SK-N-SH treated with all-trans-retinoic acid at 6 μM for 48 hours (cell line): ENCODE data around the gene FAF1.

Experiments
- BACH2 ChIP-seq: fragments of 250-450 bp; sonication (Bioruptor Pico); IDR thresholded peaks from 2 replicates; pipeline ENCODE4 v1.9.0; 2021; ENCODE audit warnings: mild to moderate bottlenecking, borderline replicate concordance
- ESRRG ChIP-seq: fragments of 250-450 bp; sonication (Bioruptor Pico); IDR thresholded peaks from 2 replicates; pipeline ENCODE4 v1.6.1; 2021; ENCODE audit warnings: mild to moderate bottlenecking
- GLIS3 ChIP-seq: fragments of 250-450 bp; sonication (Bioruptor Pico); IDR thresholded peaks from 2 replicates; pipeline ENCODE4 v1.5.0; 2020; ENCODE audit warnings: mild to moderate bottlenecking, moderate library complexity
- SNAI2 ChIP-seq: fragments of 250-450 bp; sonication (Bioruptor Pico); IDR thresholded peaks from 2 replicates; pipeline ENCODE4 v1.5.0; 2020; ENCODE audit warnings: mild to moderate bottlenecking, moderate library complexity
- TCF4 ChIP-seq: fragments of 250-450 bp; sonication (Bioruptor Pico); IDR thresholded peaks from 2 replicates; pipeline ENCODE4 v1.8.0; 2021; ENCODE audit warnings: mild to moderate bottlenecking, moderate library complexity, borderline replicate concordance
- TOX ChIP-seq: fragments of 250-450 bp; sonication (Bioruptor Pico); IDR thresholded peaks from 2 replicates; pipeline ENCODE4 v1.8.0; 2021; ENCODE audit warnings: mild to moderate bottlenecking, moderate library complexity, borderline replicate concordance
- ZC3H10 ChIP-seq: fragments of 250-450 bp; sonication (Bioruptor Pico); IDR thresholded peaks from 2 replicates; pipeline ENCODE4 v1.5.1; 2021; ENCODE audit warnings: mild to moderate bottlenecking, moderate library complexity
- ZFP3 ChIP-seq: fragments of 250-450 bp; sonication (Bioruptor Pico); IDR thresholded peaks from 2 replicates; pipeline ENCODE4 v1.5.0; 2020; ENCODE audit warnings: mild to moderate bottlenecking, moderate library complexity
- ZFP30 ChIP-seq: fragments of 450-650 bp; formaldehyde crosslinking; IDR thresholded peaks from 2 replicates; pipeline ENCODE4 v1.5.0; 2022; ENCODE audit warnings: mild to moderate bottlenecking, moderate library complexity
- ZNF565 ChIP-seq: fragments of 450-650 bp; formaldehyde crosslinking; conservative IDR thresholded peaks from 2 replicates; pipeline ENCODE4 v1.5.0; 2020; ENCODE audit warnings: low read depth, mild to moderate bottlenecking, moderate library complexity
- TF ChIP-seq, protein P1 (sequence below): fragments of 250-450 bp; sonication (Bioruptor Pico); IDR thresholded peaks from 2 replicates; pipeline ENCODE4 v1.5.0; 2020; ENCODE audit warnings: mild to moderate bottlenecking, moderate library complexity
- TF ChIP-seq, protein P2 (sequence below): fragments of 250-450 bp; sonication (Bioruptor Pico); IDR thresholded peaks from 2 replicates; pipeline ENCODE4 v1.5.1; 2020; ENCODE audit warnings: low read depth, mild to moderate bottlenecking, moderate library complexity
- TF ChIP-seq, protein P3 (sequence below): fragments of 250-450 bp; sonication (Bioruptor Pico); IDR thresholded peaks from 2 replicates; pipeline ENCODE4 v1.8.0; 2020; ENCODE audit warnings: mild to moderate bottlenecking, moderate library complexity, borderline replicate concordance

DNA sequence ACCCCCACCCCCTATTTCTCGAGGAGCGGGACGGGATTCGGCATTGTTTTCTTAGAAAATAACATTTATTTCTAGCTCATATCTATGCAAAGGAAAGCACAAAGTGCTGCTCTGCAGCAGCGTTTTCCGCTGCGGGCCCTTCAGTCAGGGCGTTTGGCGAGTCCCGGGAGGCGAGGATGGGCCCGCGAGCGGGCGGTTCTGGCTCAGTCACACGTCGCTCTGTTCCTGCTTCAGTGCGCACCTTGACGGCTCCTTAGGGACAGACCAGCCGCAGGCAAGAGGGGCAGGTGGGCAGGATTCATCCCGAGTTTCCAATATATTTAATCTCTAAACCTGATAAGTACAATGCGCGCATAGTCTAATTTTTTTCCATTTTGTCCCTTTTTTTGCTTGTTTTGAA, 542.6 kb downstream of the FAF1 start:
- TF ChIP-seq, protein P1, sequence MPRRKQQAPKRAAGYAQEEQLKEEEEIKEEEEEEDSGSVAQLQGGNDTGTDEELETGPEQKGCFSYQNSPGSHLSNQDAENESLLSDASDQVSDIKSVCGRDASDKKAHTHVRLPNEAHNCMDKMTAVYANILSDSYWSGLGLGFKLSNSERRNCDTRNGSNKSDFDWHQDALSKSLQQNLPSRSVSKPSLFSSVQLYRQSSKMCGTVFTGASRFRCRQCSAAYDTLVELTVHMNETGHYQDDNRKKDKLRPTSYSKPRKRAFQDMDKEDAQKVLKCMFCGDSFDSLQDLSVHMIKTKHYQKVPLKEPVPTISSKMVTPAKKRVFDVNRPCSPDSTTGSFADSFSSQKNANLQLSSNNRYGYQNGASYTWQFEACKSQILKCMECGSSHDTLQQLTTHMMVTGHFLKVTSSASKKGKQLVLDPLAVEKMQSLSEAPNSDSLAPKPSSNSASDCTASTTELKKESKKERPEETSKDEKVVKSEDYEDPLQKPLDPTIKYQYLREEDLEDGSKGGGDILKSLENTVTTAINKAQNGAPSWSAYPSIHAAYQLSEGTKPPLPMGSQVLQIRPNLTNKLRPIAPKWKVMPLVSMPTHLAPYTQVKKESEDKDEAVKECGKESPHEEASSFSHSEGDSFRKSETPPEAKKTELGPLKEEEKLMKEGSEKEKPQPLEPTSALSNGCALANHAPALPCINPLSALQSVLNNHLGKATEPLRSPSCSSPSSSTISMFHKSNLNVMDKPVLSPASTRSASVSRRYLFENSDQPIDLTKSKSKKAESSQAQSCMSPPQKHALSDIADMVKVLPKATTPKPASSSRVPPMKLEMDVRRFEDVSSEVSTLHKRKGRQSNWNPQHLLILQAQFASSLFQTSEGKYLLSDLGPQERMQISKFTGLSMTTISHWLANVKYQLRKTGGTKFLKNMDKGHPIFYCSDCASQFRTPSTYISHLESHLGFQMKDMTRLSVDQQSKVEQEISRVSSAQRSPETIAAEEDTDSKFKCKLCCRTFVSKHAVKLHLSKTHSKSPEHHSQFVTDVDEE, result no peak
- TF ChIP-seq GLIS3 (CRISPR knock-in tag) (no peak), TOX (CRISPR knock-in tag) (no peak), BACH2 (no peak), TCF4 (no peak), ZFP3 (CRISPR knock-in tag) (no peak), SNAI2 (CRISPR knock-in tag) (no peak), ZFP30 (no peak), ZC3H10 (CRISPR knock-in tag) (no peak), ZNF565 (CRISPR knock-in tag) (no peak), ESRRG (CRISPR knock-in tag) (no peak)
- TF ChIP-seq, protein P2, sequence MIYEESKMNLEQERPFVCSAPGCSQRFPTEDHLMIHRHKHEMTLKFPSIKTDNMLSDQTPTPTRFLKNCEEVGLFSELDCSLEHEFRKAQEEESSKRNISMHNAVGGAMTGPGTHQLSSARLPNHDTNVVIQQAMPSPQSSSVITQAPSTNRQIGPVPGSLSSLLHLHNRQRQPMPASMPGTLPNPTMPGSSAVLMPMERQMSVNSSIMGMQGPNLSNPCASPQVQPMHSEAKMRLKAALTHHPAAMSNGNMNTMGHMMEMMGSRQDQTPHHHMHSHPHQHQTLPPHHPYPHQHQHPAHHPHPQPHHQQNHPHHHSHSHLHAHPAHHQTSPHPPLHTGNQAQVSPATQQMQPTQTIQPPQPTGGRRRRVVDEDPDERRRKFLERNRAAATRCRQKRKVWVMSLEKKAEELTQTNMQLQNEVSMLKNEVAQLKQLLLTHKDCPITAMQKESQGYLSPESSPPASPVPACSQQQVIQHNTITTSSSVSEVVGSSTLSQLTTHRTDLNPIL (CRISPR knock-in tag), result no peak
- TF ChIP-seq, protein P3, sequence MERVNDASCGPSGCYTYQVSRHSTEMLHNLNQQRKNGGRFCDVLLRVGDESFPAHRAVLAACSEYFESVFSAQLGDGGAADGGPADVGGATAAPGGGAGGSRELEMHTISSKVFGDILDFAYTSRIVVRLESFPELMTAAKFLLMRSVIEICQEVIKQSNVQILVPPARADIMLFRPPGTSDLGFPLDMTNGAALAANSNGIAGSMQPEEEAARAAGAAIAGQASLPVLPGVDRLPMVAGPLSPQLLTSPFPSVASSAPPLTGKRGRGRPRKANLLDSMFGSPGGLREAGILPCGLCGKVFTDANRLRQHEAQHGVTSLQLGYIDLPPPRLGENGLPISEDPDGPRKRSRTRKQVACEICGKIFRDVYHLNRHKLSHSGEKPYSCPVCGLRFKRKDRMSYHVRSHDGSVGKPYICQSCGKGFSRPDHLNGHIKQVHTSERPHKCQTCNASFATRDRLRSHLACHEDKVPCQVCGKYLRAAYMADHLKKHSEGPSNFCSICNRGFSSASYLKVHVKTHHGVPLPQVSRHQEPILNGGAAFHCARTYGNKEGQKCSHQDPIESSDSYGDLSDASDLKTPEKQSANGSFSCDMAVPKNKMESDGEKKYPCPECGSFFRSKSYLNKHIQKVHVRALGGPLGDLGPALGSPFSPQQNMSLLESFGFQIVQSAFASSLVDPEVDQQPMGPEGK (CRISPR knock-in tag), result no peak
